ENCODE results near the gene ABHD17A.
"Not testable (repeated sequence)": the region's sequence is repeated elsewhere in the genome, so short reads cannot be mapped to it uniquely, and the experiment has no call there.

Gene ABHD17A

GRCh38 chr19:1901940-1902404 lies 16.7 kb upstream of the ABHD17A start:
- WGBS (ENCODE audit: insufficient coverage, insufficient read length): no CpG with 5 or more reads among the region's 16 CpGs
- H3K4me1 ChIP-seq (ENCODE audit: control insufficient read depth, insufficient read depth, low read length): peaks cover 3% of the 10 kb centered on the region; the same call in 1 of the 2 replicates
- no peaks in the 10 kb centered on the region for H3K9me3 ChIP-seq (ENCODE audit: control insufficient read depth, insufficient read depth, low read length)
- no peak for DNase-seq (ENCODE audit: low read depth, low spot score)
- H3K27ac ChIP-seq (ENCODE audit: low read length): no peak overlapping the region
- H3K4me3 ChIP-seq (ENCODE audit: low read length): no peak overlapping the region
- H3K27me3 ChIP-seq (ENCODE audit: control insufficient read depth, insufficient read depth, low read length): no peaks in the 10 kb centered on the region
- no peaks in the 10 kb centered on the region for H3K36me3 ChIP-seq (ENCODE audit: control insufficient read depth, insufficient read depth, low read length)

GRCh38 chr19:1896508-1896907 lies 11.2 kb upstream of the ABHD17A start:
- H3K4me1 ChIP-seq (ENCODE audit: control insufficient read depth, insufficient read depth, low read length): peaks cover 2% of the 10 kb centered on the region; the same call in 1 of the 2 replicates
- H3K9me3 ChIP-seq (ENCODE audit: control insufficient read depth, insufficient read depth, low read length): no peaks in the 10 kb centered on the region
- no CpG with 5 or more reads among the region's 13 CpGs for WGBS (ENCODE audit: insufficient coverage, insufficient read length)
- no peak for DNase-seq (ENCODE audit: low read depth, low spot score)
- H3K4me3 ChIP-seq (ENCODE audit: low read length): no peak overlapping the region
- H3K36me3 ChIP-seq (ENCODE audit: control insufficient read depth, insufficient read depth, low read length): no peaks in the 10 kb centered on the region
- H3K27me3 ChIP-seq (ENCODE audit: control insufficient read depth, insufficient read depth, low read length): no peaks in the 10 kb centered on the region
- no peak overlapping the region for H3K27ac ChIP-seq (ENCODE audit: low read length)

GRCh38 chr19:1893791-1894190 lies 8.5 kb upstream of the ABHD17A start:
- DNase-seq (ENCODE audit: low read depth, low spot score): no peak
- H3K27me3 ChIP-seq (ENCODE audit: control insufficient read depth, insufficient read depth, low read length): no peaks in the 10 kb centered on the region
- H3K9me3 ChIP-seq (ENCODE audit: control insufficient read depth, insufficient read depth, low read length): no peaks in the 10 kb centered on the region
- no peaks in the 10 kb centered on the region for H3K36me3 ChIP-seq (ENCODE audit: control insufficient read depth, insufficient read depth, low read length)
- peaks cover 2% of the 10 kb centered on the region; the same call in 1 of the 2 replicates for H3K4me1 ChIP-seq (ENCODE audit: control insufficient read depth, insufficient read depth, low read length)
- H3K27ac ChIP-seq (ENCODE audit: low read length): no peak overlapping the region
- H3K4me3 ChIP-seq (ENCODE audit: low read length): no peak overlapping the region
- WGBS (ENCODE audit: insufficient coverage, insufficient read length): no CpG with 5 or more reads among the region's 17 CpGs

DNA sequence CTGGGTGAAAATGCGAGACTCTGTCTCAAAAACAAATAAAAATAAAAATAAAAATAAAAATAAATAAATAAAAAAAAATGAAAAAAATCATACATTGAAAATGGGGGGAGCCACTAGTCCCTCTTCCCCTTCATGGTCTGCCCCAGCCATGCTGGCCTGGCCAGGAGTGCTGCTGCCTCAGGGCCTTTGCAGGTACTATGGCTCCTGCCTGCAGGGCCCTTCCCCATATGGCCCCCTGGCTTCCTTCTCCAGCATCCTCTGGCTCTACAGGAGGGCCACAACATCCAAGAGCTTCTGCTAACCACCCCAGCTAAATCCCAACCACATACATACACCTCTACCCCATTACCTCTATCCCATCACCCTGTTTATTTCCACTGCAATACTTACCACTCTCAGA lies 4.6 kb upstream of the ABHD17A start:
- H3K4me1 ChIP-seq (ENCODE audit: control insufficient read depth, insufficient read depth, low read length): no peaks in the 10 kb centered on the region
- no peaks in the 10 kb centered on the region for H3K36me3 ChIP-seq (ENCODE audit: control insufficient read depth, insufficient read depth, low read length)
- H3K27me3 ChIP-seq (ENCODE audit: control insufficient read depth, insufficient read depth, low read length): no peaks in the 10 kb centered on the region
- no peak overlapping the region for H3K4me3 ChIP-seq (ENCODE audit: low read length)
- no CpG with 5 or more reads among the region's 1 CpG for WGBS (ENCODE audit: insufficient coverage, insufficient read length)
- no peak for DNase-seq (ENCODE audit: low read depth, low spot score)
- H3K9me3 ChIP-seq (ENCODE audit: control insufficient read depth, insufficient read depth, low read length): no peaks in the 10 kb centered on the region
- no peak overlapping the region for H3K27ac ChIP-seq (ENCODE audit: low read length)

- DNase-seq (ENCODE audit: low read depth, low spot score): no peak
- Histone ChIP-seq H3K9me3 (ENCODE audit: control insufficient read depth, insufficient read depth, low read length) (no peaks in the 10 kb centered on the region), H3K27me3 (ENCODE audit: control insufficient read depth, insufficient read depth, low read length) (no peaks in the 10 kb centered on the region), H3K4me3 (ENCODE audit: low read length) (no peak overlapping the region), H3K36me3 (ENCODE audit: control insufficient read depth, insufficient read depth, low read length) (no peaks in the 10 kb centered on the region), H3K4me1 (ENCODE audit: control insufficient read depth, insufficient read depth, low read length) (peaks cover 1% of the 10 kb centered on the region; the same call in 1 of the 2 replicates), H3K27ac (ENCODE audit: low read length) (no peak overlapping the region)
- WGBS (ENCODE audit: insufficient coverage, insufficient read length): no CpG with 5 or more reads among the region's 5 CpGs
Measured at GRCh38 chr19:1888385-1888784, 3.1 kb upstream of the ABHD17A start.

- H3K27me3 ChIP-seq (ENCODE audit: control insufficient read depth, insufficient read depth, low read length); H3K27ac ChIP-seq (ENCODE audit: low read length); H3K36me3 ChIP-seq (ENCODE audit: control insufficient read depth, insufficient read depth, low read length); H3K4me1 ChIP-seq (ENCODE audit: control insufficient read depth, insufficient read depth, low read length); H3K9me3 ChIP-seq (ENCODE audit: control insufficient read depth, insufficient read depth, low read length); H3K4me3 ChIP-seq (ENCODE audit: low read length); DNase-seq (ENCODE audit: low read depth, low spot score): not testable (repeated sequence)
- WGBS (ENCODE audit: insufficient coverage, insufficient read length): no CpG with 5 or more reads among the region's 15 CpGs
Measured at GRCh38 chr19:1886360-1886759, 1.1 kb upstream of the ABHD17A start.

GRCh38 chr19:1884719-1885334 lies 469 bp downstream of the ABHD17A start:
- Histone ChIP-seq H3K9me3 (ENCODE audit: control insufficient read depth, insufficient read depth, low read length) (no peaks in the 10 kb centered on the region), H3K36me3 (ENCODE audit: control insufficient read depth, insufficient read depth, low read length) (no peaks in the 10 kb centered on the region), H3K4me3 (ENCODE audit: low read length) (peak overlapping the region; percentile 83), H3K27ac (ENCODE audit: low read length) (no peak overlapping the region), H3K27me3 (ENCODE audit: control insufficient read depth, insufficient read depth, low read length) (no peaks in the 10 kb centered on the region), H3K4me1 (ENCODE audit: control insufficient read depth, insufficient read depth, low read length) (peaks cover 1% of the 10 kb centered on the region; the same call in 1 of the 2 replicates)
- DNase-seq (ENCODE audit: low read depth, low spot score): no peak
- no CpG with 5 or more reads among the region's 56 CpGs for WGBS (ENCODE audit: insufficient coverage, insufficient read length)

- WGBS (ENCODE audit: insufficient coverage, insufficient read length): no CpG with 5 or more reads among the region's 11 CpGs
- Histone ChIP-seq H3K4me1 (ENCODE audit: control insufficient read depth, insufficient read depth, low read length) (peaks cover 1% of the 10 kb centered on the region; the same call in 1 of the 2 replicates), H3K4me3 (ENCODE audit: low read length) (peak overlapping the region; percentile 83; the same call in 1 of the 2 replicates), H3K27me3 (ENCODE audit: control insufficient read depth, insufficient read depth, low read length) (no peaks in the 10 kb centered on the region), H3K9me3 (ENCODE audit: control insufficient read depth, insufficient read depth, low read length) (no peaks in the 10 kb centered on the region), H3K27ac (ENCODE audit: low read length) (no peak overlapping the region), H3K36me3 (ENCODE audit: control insufficient read depth, insufficient read depth, low read length) (no peaks in the 10 kb centered on the region)
- no peak for DNase-seq (ENCODE audit: low read depth, low spot score)
Measured at GRCh38 chr19:1884291-1884718, 991 bp downstream of the ABHD17A start.

DNA sequence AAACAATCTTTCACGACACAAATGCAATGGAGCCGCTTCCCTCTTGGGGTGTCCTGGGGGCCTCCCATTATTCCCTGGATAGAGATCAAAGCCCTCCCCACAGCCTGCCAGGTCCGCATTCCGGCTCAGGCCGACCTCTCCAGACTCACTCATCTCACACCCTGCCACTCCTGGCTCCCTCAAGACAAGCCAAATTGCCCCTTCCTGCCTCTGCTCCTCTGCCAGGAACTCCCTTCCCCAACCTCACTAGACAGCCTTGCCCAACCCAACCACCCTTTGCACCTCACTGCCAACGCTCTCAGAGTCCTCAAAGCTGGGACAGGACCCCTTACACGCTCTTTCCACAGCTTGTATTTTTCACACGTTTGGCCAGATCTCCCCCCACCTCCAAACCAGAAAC lies 1.5 kb downstream of the ABHD17A start:
- no CpG with 5 or more reads among the region's 8 CpGs for WGBS (ENCODE audit: insufficient coverage, insufficient read length)
- H3K4me3 ChIP-seq (ENCODE audit: low read length): no peak overlapping the region
- no peak for DNase-seq (ENCODE audit: low read depth, low spot score)
- no peaks in the 10 kb centered on the region for H3K27me3 ChIP-seq (ENCODE audit: control insufficient read depth, insufficient read depth, low read length)
- H3K36me3 ChIP-seq (ENCODE audit: control insufficient read depth, insufficient read depth, low read length): no peaks in the 10 kb centered on the region
- H3K9me3 ChIP-seq (ENCODE audit: control insufficient read depth, insufficient read depth, low read length): no peaks in the 10 kb centered on the region
- H3K27ac ChIP-seq (ENCODE audit: low read length): no peak overlapping the region
- H3K4me1 ChIP-seq (ENCODE audit: control insufficient read depth, insufficient read depth, low read length): peaks cover 1% of the 10 kb centered on the region; the same call in 1 of the 2 replicates

GRCh38 chr19:1882786-1883692 lies 2.3 kb downstream of the ABHD17A start:
- no peaks in the 10 kb centered on the region for H3K27me3 ChIP-seq (ENCODE audit: control insufficient read depth, insufficient read depth, low read length)
- WGBS (ENCODE audit: insufficient coverage, insufficient read length): no CpG with 5 or more reads among the region's 25 CpGs
- H3K4me1 ChIP-seq (ENCODE audit: control insufficient read depth, insufficient read depth, low read length): peaks cover 1% of the 10 kb centered on the region; the same call in 1 of the 2 replicates
- no peaks in the 10 kb centered on the region for H3K36me3 ChIP-seq (ENCODE audit: control insufficient read depth, insufficient read depth, low read length)
- no peak overlapping the region for H3K4me3 ChIP-seq (ENCODE audit: low read length)
- H3K9me3 ChIP-seq (ENCODE audit: control insufficient read depth, insufficient read depth, low read length): no peaks in the 10 kb centered on the region
- no peak overlapping the region for H3K27ac ChIP-seq (ENCODE audit: low read length)
- DNase-seq (ENCODE audit: low read depth, low spot score): no peak

Measured in iPS DF 6.9 (cell line).